Testis (tissue), 3 donors: Measurements from ENCODE around the gene DAG1. TPM values are rescaled to one million over a fixed set of nuclear protein-coding genes. Genes with fewer than 3 reads are reported as not detected.
A peak's percentile ranks its signal among the peaks of the same experiment; 100 is the strongest.
"Not testable (repeated sequence)": the region's sequence is repeated elsewhere in the genome, so short reads cannot be mapped to it uniquely, and the experiment has no call there.

ENCODE experiments used
- DNase-seq: peaks from one replicate; pipeline ENCODE4 v3.0.0-alpha.2; 2019
- H3K27ac ChIP-seq, 2 donors: fragments of 200-600 bp; sonication (generic); one replicate each; pipeline ENCODE4 v1.5.1; 2019
- H3K27me3 ChIP-seq: fragments of 200-600 bp; sonication (generic); one replicate; pipeline ENCODE4 v1.5.1; 2019
- H3K36me3 ChIP-seq: fragments of 200-600 bp; sonication (generic); one replicate; pipeline ENCODE4 v1.5.1; 2017; ENCODE audit warnings: low read depth; ENCODE audit errors: missing control alignments
- H3K4me1 ChIP-seq: fragments of 200-600 bp; sonication (generic); one replicate; pipeline ENCODE4 v1.5.1; 2019
- H3K4me3 ChIP-seq, 2 donors: fragments of 200-600 bp; sonication (generic); one replicate each; pipeline ENCODE4 v1.5.1; 2017 to 2019
- H3K9me3 ChIP-seq: fragments of 200-600 bp; sonication (generic); one replicate; pipeline ENCODE4 v1.5.1; 2017
- CTCF ChIP-seq, 3 experiments: fragments of 450-650 bp in 2 of 3; fragments of 200-600 bp in 1 of 3; sonication (generic) in 1 of 3; IDR thresholded peaks; one replicate each; pipeline ENCODE4 v1.5.1; 2016 to 2019; ENCODE audit warnings: antibody characterized with exemption in 3 of 3, mild to moderate bottlenecking in 2 of 3, moderate library complexity in 1 of 3
- POLR2A ChIP-seq: fragments of 450-650 bp; IDR thresholded peaks from one replicate; pipeline ENCODE4 v1.6.1; 2017; ENCODE audit warnings: antibody characterized with exemption, mild to moderate bottlenecking, moderate library complexity
- WGBS, 2 donors: methylation state at CpG; one replicate each; pipeline ENCODE4 v1.1.5; 2018; 5-methylcytosine and 5-hydroxymethylcytosine counted together
- intact Hi-C: fragments of 100-400 bp; cut with DNase I; formaldehyde crosslinking; loops from one replicate; pipeline ENCODE4 v1.15.1; 2023; ENCODE audit warnings: low total_unique reads
- polyA plus RNA-seq: library from polyadenylated mRNA; stranded (reverse); fragments of 350-450 nt; fragmentation: Illumina TruSeq; extraction: RNeasy Lipid Tissue Mini Kit (QIAGEN cat#74804); gene quantifications from one replicate; pipeline ENCODE4 v1.2.3, GENCODE V29; 2014; ENCODE audit warnings: low read depth, low replicate concordance; ENCODE audit not compliant: insufficient read depth
- total RNA-seq, 2 donors: library from RNA; depleted of rRNA; stranded (reverse); fragments of >200 nt; gene quantifications; one replicate each; pipeline ENCODE4 v1.2.3, GENCODE V29; 2016

The DAG1 gene
- total and polyA plus RNA-seq, 3 donors from 2014 or later = 85.8 to 216 (median 169) TPM

DNA sequence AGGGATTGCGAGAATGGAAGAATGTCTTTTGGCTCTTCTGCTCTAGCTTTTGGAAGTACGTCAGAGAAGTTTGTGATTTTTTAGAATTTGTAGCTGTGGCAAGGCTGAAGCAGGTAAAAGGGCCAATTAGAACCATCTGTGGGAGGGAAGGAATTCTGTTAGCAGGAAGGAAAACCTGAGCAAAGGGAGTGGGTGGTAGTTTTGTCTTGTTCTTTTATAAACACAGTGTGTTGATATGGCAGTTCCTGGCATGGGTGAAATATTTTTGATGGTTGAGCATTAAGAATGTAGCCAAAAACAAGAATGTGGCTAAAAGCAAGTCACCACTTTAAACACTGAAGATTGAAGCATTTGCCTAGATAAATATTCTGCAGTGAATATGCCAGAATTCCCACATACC, 23.8 kb downstream of the DAG1 start:
- H3K27ac ChIP-seq = peak overlapping the region; percentile 12 to 39

DNA sequence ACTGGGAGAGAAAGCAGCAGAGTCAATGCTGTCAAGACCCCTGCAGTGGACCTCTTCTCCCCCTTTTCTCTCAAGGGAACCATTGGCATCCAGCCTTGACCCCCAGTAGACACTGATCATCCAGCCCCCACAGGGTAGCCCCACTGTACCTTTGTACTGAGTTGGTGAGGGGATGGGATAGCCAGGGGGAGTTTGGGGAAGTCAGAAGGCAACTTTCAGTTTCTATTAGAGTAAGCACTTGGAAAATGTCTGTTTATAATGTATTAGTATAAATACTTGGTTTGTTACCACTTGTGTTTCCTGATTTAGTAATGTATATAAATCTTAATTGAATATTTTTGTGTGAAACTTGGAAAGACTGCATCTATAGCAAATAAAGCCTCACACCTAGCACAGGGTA, 25.0 kb downstream of the DAG1 start:
- Histone ChIP-seq H3K27ac (no peak overlapping the region), H3K4me1 (peaks cover 11% of the 10 kb centered on the region), H3K4me3 (no peak overlapping the region), H3K9me3 (no peaks in the 10 kb centered on the region), H3K36me3 (no peaks in the 10 kb centered on the region), H3K27me3 (no peaks in the 10 kb centered on the region)
- TF ChIP-seq CTCF (IDR thresholded peaks at IDR 0.05) (no peak), POLR2A (no peak)
- DNase-seq = no peak
- intact Hi-C loops = no loop called here

More for the DNA sequence above, 23.8 kb downstream of the DAG1 start:
- Histone ChIP-seq H3K36me3 (no peaks in the 10 kb centered on the region), H3K4me1 (peaks cover 11% of the 10 kb centered on the region), H3K4me3 (no peak overlapping the region), H3K27me3 (no peaks in the 10 kb centered on the region), H3K9me3 (no peaks in the 10 kb centered on the region)
- TF ChIP-seq CTCF (IDR thresholded peaks at IDR 0.05) = no peak
- no peak for TF ChIP-seq POLR2A
- no peak for DNase-seq
- 42 to 79% methylated on average over 2 of the region's 2 CpGs for WGBS, 2 donors
- intact Hi-C loops = no loop called here

- peaks cover 23% of the 10 kb centered on the region for H3K4me1 ChIP-seq
Observed at GRCh38 chr3:49496845-49497244, 26.8 kb downstream of the DAG1 start.

DNA sequence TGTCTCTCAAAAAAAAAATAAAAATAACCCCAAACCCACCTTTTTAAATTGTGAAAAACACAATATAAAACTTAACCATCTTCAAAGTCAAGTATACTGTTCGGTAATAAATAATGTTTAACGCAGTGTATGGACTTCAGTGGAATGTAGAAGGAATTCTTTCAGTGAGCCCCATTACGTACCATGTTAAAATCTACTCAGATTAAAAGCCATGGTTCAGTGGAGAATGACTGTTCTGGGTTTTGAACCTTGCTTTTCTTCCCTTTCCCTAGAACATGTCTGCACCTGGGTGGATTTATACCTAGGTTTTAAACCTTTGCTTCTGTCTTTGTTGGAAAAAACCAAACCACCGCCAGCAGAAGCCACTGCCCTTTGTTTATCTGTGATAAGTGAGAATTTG, 27.5 kb downstream of the DAG1 start:
- TF ChIP-seq POLR2A (no peak), CTCF (IDR thresholded peaks at IDR 0.05) (no peak)
- no peaks in the 10 kb centered on the region for H3K9me3 ChIP-seq
- 75 to 83% methylated on average over 4 of the region's 4 CpGs for WGBS, 2 donors
- no peak overlapping the region for H3K4me3 ChIP-seq
- no peak overlapping the region for H3K27ac ChIP-seq
- no peaks in the 10 kb centered on the region for H3K36me3 ChIP-seq
- no peak for DNase-seq
- H3K4me1 ChIP-seq = peaks cover 23% of the 10 kb centered on the region
- intact Hi-C loops = no loop called here
- H3K27me3 ChIP-seq = no peaks in the 10 kb centered on the region

More at GRCh38 chr3:49496845-49497244, 26.8 kb downstream of the DAG1 start:
- H3K27me3 ChIP-seq, intact Hi-C loops, DNase-seq, H3K27ac ChIP-seq, H3K9me3 ChIP-seq, H3K4me3 ChIP-seq, H3K36me3 ChIP-seq: not testable (repeated sequence)
- 91 to 93% methylated on average over 4 of the region's 4 CpGs for WGBS, 2 donors

DNA sequence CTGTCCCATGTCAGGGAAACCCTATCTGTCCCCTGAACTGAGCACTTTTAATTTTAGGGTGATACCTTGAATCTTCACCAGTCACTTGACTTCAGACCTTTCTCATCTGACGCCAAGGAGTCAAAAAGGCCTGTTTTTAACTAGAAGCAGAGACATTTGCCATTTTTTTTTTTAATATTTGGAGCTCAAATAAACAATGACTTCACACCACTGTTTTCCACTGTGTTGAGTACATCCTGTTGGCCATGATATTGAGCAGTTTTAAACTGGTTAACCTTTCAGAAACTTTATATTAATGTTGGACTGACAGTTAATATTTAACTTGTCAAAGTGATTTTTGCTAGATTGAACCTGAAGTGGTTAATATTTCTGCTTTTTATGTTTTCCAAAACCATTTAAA, 28.2 kb downstream of the DAG1 start:
- 60 to 68% methylated on average over 1 of the region's 1 CpG for WGBS, 2 donors
- TF ChIP-seq CTCF (IDR thresholded peaks at IDR 0.05) = no peak
- no peak for TF ChIP-seq POLR2A
- Histone ChIP-seq H3K4me1 (peaks cover 23% of the 10 kb centered on the region), H3K4me3 (no peak overlapping the region), H3K27ac (no peak overlapping the region), H3K36me3 (no peaks in the 10 kb centered on the region), H3K27me3 (no peaks in the 10 kb centered on the region), H3K9me3 (no peaks in the 10 kb centered on the region)
- intact Hi-C loops = no loop called here
- no peak for DNase-seq
